Measurements from ENCODE around the gene ICOS.
"Not testable (repeated sequence)": the region's sequence is repeated elsewhere in the genome, so short reads cannot be mapped to it uniquely, and the experiment has no call there.

Gene ICOS

DNA sequence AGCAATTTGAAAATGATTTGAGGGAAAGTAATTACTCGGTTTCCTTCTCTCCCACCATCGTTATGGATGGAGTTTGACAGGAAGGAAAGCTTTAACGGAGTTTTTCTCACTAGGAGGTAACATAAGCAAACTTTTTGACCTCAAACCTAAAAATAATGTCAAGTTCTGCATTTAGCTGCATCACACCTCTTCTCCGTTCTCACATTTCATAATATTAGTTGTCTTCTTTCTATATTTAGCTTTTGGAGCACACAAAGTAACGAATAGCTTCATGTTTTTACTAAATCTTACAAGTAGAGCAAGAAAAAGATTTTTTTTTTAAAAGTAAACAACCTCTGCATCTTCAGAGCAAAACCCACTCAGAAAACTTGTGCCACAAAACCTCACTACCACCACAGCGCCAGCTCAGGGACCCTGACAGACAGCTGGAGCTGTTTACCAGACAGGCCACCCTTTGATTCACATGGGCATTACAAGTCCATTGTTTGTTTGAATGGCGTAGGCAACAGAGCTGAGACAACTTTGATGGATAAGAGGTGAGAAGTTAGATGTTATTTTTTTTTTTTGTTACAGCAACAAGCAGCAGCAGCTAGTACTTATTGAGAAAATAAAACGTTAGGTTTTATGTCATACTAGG is 21.9 kb upstream of the ICOS start:
- TF ChIP-seq, protein P1, sequence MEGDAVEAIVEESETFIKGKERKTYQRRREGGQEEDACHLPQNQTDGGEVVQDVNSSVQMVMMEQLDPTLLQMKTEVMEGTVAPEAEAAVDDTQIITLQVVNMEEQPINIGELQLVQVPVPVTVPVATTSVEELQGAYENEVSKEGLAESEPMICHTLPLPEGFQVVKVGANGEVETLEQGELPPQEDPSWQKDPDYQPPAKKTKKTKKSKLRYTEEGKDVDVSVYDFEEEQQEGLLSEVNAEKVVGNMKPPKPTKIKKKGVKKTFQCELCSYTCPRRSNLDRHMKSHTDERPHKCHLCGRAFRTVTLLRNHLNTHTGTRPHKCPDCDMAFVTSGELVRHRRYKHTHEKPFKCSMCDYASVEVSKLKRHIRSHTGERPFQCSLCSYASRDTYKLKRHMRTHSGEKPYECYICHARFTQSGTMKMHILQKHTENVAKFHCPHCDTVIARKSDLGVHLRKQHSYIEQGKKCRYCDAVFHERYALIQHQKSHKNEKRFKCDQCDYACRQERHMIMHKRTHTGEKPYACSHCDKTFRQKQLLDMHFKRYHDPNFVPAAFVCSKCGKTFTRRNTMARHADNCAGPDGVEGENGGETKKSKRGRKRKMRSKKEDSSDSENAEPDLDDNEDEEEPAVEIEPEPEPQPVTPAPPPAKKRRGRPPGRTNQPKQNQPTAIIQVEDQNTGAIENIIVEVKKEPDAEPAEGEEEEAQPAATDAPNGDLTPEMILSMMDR (conservative IDR thresholded peaks at IDR 0.05; ENCODE audit: low read depth, low read length), result no peak
- no peak overlapping the region for H3K4me3 ChIP-seq (ENCODE audit: low read length)
- no peak for DNase-seq (ENCODE audit: low read depth)

DNA sequence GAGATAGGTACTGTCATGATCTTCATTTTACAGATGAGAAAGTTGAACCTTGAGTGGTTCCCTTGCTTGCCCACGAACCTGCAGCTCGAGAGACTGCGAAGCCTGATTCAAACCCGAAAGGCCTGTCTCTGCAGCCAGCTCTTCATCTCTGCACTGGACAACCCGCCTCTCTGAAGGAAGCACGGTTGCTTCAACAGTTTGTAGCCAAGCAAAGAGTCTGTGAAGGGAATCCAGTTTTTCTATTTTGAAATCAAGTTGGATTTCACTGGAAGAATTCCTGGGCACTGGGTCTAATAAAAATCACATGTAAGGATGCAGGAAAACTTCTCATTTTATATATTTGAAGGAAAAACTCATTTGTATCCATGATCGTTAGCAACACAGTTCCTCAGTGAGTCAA is 21.3 kb upstream of the ICOS start:
- TF ChIP-seq, protein P1 (conservative IDR thresholded peaks at IDR 0.05; ENCODE audit: low read depth, low read length), result no peak
- no peak for DNase-seq (ENCODE audit: low read depth)
- no peak overlapping the region for H3K4me3 ChIP-seq (ENCODE audit: low read length)

DNA sequence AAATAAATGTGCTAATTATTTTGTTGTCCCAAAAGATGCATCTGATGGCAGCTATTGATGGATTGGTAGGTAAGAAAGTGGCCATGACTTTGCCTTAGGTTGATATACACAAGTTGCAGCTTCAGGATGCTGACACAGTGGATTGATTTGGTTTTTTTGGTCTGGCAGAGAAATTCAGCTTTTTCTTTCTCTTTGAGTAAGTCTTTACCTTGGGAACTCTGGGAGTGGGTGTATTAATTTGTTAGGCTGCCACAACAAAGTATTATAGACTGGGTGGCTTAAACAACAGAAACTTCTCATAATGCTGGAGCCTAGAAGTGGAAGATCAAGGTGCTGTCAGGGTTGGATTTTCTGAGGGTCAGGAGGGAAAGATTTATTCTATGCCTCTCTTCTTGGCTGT is 19.8 kb upstream of the ICOS start:
- TF ChIP-seq, protein P1 (conservative IDR thresholded peaks at IDR 0.05; ENCODE audit: low read depth, low read length), result no peak
- H3K4me3 ChIP-seq (ENCODE audit: low read length), result no peak overlapping the region
- no peak for DNase-seq (ENCODE audit: low read depth)

DNA sequence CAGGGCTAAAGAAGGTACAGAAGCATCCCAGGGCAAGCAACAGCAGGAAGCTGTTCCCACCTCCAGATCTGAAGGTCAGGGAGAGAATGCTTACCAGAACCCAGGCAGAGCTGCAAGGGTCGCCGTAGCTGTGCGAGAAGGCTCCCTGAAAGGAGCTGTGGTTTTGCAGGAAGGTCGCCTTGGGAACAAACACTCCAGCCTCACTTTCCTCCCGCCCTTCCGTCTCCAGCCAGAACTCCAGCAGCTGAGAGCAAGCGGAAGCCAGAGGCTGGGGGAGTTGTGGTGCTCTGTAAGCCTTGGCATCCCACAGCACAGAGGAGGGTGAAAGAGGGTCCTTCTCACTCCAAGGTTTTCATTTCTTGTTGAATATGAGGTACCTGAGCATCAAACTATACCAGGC is 18.3 kb upstream of the ICOS start:
- no peak overlapping the region for H3K4me3 ChIP-seq (ENCODE audit: low read length)
- TF ChIP-seq, protein P1 (conservative IDR thresholded peaks at IDR 0.05; ENCODE audit: low read depth, low read length), result no peak
- DNase-seq (ENCODE audit: low read depth), result no peak

DNA sequence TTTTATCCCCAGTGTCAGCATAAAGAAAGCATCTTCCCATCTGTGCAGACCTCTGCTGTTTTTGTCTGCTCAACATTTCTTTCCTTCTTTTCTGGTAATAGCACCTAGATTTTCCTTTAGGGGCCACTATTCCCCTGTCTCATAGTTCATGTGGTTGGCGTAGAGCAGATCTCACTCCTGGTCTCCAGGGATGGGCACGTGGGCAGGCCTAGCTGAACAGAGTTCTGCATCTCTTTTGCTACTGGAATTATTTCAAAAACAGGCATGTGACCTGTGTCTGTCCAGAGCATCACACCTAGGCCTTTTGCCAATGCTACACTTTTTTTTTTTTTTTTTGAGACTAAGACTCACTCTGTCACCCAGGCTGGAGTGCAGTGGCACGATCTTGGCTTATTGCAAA is 17.7 kb upstream of the ICOS start:
- TF ChIP-seq, protein P1 (conservative IDR thresholded peaks at IDR 0.05; ENCODE audit: low read depth, low read length), result no peak
- no peak overlapping the region for H3K4me3 ChIP-seq (ENCODE audit: low read length)
- DNase-seq (ENCODE audit: low read depth), result no peak

DNA sequence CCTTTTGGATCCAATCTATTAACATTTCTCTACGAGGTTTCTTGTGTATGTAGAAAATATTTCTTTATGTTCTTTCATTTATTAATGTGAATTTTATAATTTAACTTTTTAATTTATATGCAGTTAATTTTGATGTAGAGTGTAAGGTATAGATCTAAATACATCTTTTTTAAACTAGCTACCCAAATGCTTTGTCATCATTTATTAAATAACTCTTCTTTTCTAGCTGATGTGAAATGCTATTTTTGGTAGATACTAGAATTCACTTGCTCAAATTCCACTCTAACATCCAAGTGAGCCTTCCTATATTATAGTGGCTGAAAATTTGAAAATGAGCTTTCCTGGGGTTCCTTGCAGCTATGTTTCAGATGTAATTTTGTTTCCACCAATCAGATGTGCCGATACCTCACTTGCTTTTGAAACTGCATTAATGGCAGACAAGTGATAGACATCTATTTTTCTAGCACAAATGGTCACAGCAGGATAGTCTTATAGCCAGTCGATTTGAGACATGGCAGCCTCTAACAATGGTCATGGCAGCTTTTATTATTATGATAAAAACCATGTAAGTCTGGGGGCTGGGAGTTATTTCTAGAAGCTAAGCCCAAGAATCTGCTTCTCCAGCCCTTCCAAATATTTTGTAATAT is 10.9 kb upstream of the ICOS start:
- no peak overlapping the region for H3K4me3 ChIP-seq (ENCODE audit: low read length)
- DNase-seq (ENCODE audit: low read depth), result no peak
- TF ChIP-seq, protein P1 (conservative IDR thresholded peaks at IDR 0.05; ENCODE audit: low read depth, low read length), result no peak

DNA sequence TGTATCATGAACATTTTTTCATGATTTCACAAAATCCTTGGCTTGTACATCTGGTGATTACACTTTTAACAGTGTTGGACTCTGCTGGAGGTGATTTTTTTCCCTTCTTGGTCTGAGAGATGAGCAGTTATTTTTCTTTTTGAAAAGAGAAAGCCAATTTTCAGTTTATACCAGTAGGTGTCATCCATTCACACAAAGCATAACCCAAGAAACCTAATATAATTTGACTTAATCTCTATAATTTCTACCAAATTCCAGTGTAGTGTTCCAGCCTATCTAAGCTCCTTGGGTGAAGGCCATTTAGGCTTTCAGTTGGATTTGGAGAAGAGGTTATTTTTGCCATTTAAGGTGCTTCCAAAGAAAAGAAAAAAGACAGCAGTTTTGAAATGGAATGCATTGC is 7.7 kb upstream of the ICOS start:
- no peak for DNase-seq (ENCODE audit: low read depth)

DNA sequence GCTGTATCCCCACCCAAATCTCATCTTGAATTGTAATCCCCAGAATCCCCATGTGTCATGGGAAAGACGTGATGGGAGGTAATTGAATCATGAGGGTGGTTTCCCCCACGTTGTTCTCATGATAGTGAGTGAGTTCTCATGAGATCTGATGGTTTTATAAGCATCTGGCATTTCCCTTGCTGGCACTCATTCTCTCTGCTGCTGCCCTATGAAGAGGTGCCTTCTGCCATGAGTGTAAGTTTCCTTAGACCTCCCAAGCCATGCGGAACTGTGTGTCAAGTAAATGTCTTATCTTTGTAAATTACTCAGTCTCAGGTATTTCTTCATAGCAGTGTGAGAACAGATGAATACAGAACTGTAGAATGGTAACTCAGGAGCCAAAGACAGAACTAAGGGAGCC is 5.3 kb upstream of the ICOS start:
- DNase-seq (ENCODE audit: low read depth); H3K4me3 ChIP-seq (ENCODE audit: low read length): not testable (repeated sequence)

More for the DNA sequence above, 7.7 kb upstream of the ICOS start:
- TF ChIP-seq, protein P1 (conservative IDR thresholded peaks at IDR 0.05; ENCODE audit: low read depth, low read length), result peak; percentile 48
- no peak overlapping the region for H3K4me3 ChIP-seq (ENCODE audit: low read length)
